AML-193 (cell line): ENCODE measurements around the gene CNTF.
"Not testable (repeated sequence)": the region's sequence is repeated elsewhere in the genome, so short reads cannot be mapped to it uniquely, and the experiment has no call there.

Experiments used
- DNase-seq, 2 experiments: peaks; one replicate each; lab custom pipeline; 2025; lab: John Stamatoyannopoulos, UW

Gene CNTF

GRCh38 chr11:58622344-58622743 lies at the start of gene CNTF:
Gene CNTF (plus strand): TSS chr11:58622665. CDS start chr11:58622753, 88 bp downstream.
- no peak for DNase-seq

GRCh38 chr11:58572906-58573305 lies 49.6 kb upstream of the CNTF start:
- not testable (repeated sequence) for DNase-seq

- peak; percentile 71 to 73 for DNase-seq
Measured at GRCh38 chr11:58573451-58574104, 48.9 kb upstream of the CNTF start.

- DNase-seq, result no peak
Measured at GRCh38 chr11:58574881-58575280, 47.6 kb upstream of the CNTF start.

GRCh38 chr11:58575377-58576020 lies 47.0 kb upstream of the CNTF start, which contains the start of gene LPXN:
Gene LPXN (minus strand): TSS chr11:58575856. CDS start chr11:58575772, 84 bp downstream.
- peak; percentile 81 to 87 for DNase-seq

- peak; percentile 11 to 17 for DNase-seq
Measured at GRCh38 chr11:58576887-58577471, 45.5 kb upstream of the CNTF start.

GRCh38 chr11:58577555-58578135 lies 44.8 kb upstream of the CNTF start:
- peak; percentile 80 to 85 for DNase-seq

GRCh38 chr11:58578136-58578634 lies 44.3 kb upstream of the CNTF start:
- peak; percentile 93 to 96 for DNase-seq

GRCh38 chr11:58578635-58579191 lies 43.8 kb upstream of the CNTF start, which contains the start of gene ZFP91:
Gene ZFP91 (plus strand): TSS chr11:58579063. CDS start chr11:58579282, 219 bp downstream.
- peak; percentile 94 to 97 for DNase-seq

- DNase-seq, result peak; percentile 73 to 88
Measured at GRCh38 chr11:58579192-58580129, 43.0 kb upstream of the CNTF start.

GRCh38 chr11:58580311-58580710 lies 42.2 kb upstream of the CNTF start:
- no peak for DNase-seq

- DNase-seq, result no peak
Measured at GRCh38 chr11:58582437-58582836, 40.0 kb upstream of the CNTF start.

GRCh38 chr11:58586998-58587397 lies 35.5 kb upstream of the CNTF start:
- DNase-seq, result no peak

GRCh38 chr11:58591659-58592058 lies 30.8 kb upstream of the CNTF start:
- no peak for DNase-seq

GRCh38 chr11:58592760-58593472 lies 29.5 kb upstream of the CNTF start:
- DNase-seq, result no peak

GRCh38 chr11:58594826-58595225 lies 27.6 kb upstream of the CNTF start:
- DNase-seq, result no peak

GRCh38 chr11:58596621-58597020 lies 25.8 kb upstream of the CNTF start:
- no peak for DNase-seq

- DNase-seq, result no peak
Measured at GRCh38 chr11:58597486-58598144, 24.9 kb upstream of the CNTF start.

GRCh38 chr11:58600510-58600909 lies 22.0 kb upstream of the CNTF start:
- DNase-seq, result no peak
